ENCODE measurements around the gene GPR157.

The GPR157 gene

DNA sequence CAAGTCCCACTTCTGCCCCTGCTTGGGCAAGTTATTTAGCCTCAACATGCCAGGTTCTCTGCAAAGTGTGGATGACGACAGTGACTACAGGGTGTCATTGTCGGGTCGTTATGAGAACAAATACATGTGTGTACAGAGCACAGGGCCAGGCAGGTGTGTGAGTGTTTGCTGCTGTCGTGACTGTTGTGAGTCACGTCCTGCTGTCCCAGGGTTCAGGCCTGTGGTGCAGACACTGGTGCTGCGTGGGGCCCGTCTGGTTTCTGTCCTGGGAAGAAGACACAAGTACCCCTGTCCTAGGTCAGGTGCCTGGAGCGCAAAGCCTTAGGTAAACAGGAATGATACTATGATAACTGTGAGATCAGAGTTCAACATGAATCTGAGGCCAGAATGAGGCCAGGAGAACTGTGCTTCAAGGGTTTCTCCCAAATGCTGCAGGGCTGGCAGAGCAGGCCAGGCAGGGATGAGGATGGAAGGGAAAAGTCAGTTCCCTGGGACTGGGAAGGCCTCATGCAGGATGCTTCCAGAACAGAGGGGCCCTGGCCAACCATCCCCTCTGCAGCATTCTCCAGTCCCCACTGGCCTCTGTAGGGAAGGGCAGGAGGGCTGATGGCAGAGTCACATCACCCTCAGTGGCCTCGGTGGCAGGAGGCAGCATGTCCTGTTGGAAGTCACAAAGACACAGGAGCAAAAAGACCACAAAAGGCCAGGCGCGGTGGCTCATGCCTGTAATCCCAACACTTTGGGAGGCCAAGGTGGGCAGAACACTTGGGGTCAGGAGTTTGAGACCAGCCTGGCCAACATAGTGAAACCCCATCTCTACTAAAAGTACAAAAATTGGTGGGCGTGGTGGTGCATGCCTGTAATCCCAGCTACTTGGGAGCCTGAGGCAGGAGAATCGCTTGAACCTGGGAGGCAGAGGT, 15.7 kb downstream of the GPR157 start:
- H3K79me2 ChIP-seq = no peaks in the 10 kb centered on the region
- H3K9me3 ChIP-seq (ENCODE audit: control insufficient read depth, low read length) = no peaks in the 10 kb centered on the region
- TF ChIP-seq, protein P1, sequence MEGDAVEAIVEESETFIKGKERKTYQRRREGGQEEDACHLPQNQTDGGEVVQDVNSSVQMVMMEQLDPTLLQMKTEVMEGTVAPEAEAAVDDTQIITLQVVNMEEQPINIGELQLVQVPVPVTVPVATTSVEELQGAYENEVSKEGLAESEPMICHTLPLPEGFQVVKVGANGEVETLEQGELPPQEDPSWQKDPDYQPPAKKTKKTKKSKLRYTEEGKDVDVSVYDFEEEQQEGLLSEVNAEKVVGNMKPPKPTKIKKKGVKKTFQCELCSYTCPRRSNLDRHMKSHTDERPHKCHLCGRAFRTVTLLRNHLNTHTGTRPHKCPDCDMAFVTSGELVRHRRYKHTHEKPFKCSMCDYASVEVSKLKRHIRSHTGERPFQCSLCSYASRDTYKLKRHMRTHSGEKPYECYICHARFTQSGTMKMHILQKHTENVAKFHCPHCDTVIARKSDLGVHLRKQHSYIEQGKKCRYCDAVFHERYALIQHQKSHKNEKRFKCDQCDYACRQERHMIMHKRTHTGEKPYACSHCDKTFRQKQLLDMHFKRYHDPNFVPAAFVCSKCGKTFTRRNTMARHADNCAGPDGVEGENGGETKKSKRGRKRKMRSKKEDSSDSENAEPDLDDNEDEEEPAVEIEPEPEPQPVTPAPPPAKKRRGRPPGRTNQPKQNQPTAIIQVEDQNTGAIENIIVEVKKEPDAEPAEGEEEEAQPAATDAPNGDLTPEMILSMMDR (IDR thresholded peaks at IDR 0.05) = no peak
- no peak overlapping the region for H3K4me3 ChIP-seq (ENCODE audit: low read depth, low read length)
- no peak overlapping the region for H3K27ac ChIP-seq
- no peaks in the 10 kb centered on the region for H3K36me3 ChIP-seq (ENCODE audit: control insufficient read depth, insufficient read depth, low read length)
- H2AFZ ChIP-seq = no peak overlapping the region
- no peaks in the 10 kb centered on the region for H3K27me3 ChIP-seq (ENCODE audit: control insufficient read depth, insufficient read depth, low read length)
- peaks cover 2% of the 10 kb centered on the region for H3K4me1 ChIP-seq
- no peak overlapping the region for H3K9ac ChIP-seq
- no peak overlapping the region for H3K4me2 ChIP-seq (ENCODE audit: low read length)

- no peaks in the 10 kb centered on the region for H3K79me2 ChIP-seq
- H3K4me1 ChIP-seq = peaks cover 2% of the 10 kb centered on the region
- no peaks in the 10 kb centered on the region for H3K9me3 ChIP-seq (ENCODE audit: control insufficient read depth, low read length)
- H2AFZ ChIP-seq = no peak overlapping the region
- H3K27ac ChIP-seq = no peak overlapping the region
- TF ChIP-seq, protein P1 (IDR thresholded peaks at IDR 0.05) = no peak
- no peaks in the 10 kb centered on the region for H3K36me3 ChIP-seq (ENCODE audit: control insufficient read depth, insufficient read depth, low read length)
- no peak overlapping the region for H3K9ac ChIP-seq
- H3K4me3 ChIP-seq (ENCODE audit: low read depth, low read length) = no peak overlapping the region
- H3K4me2 ChIP-seq (ENCODE audit: low read length) = no peak overlapping the region
- no peaks in the 10 kb centered on the region for H3K27me3 ChIP-seq (ENCODE audit: control insufficient read depth, insufficient read depth, low read length)
Measured at GRCh38 chr1:9111957-9112356, 16.9 kb downstream of the GPR157 start.

- no peak overlapping the region for H3K9ac ChIP-seq
- TF ChIP-seq, protein P1 (IDR thresholded peaks at IDR 0.05) = no peak
- no peaks in the 10 kb centered on the region for H3K27me3 ChIP-seq (ENCODE audit: control insufficient read depth, insufficient read depth, low read length)
- no peaks in the 10 kb centered on the region for H3K79me2 ChIP-seq
- H3K36me3 ChIP-seq (ENCODE audit: control insufficient read depth, insufficient read depth, low read length) = no peaks in the 10 kb centered on the region
- H3K4me1 ChIP-seq = peaks cover 2% of the 10 kb centered on the region
- no peak overlapping the region for H3K27ac ChIP-seq
- no peak overlapping the region for H2AFZ ChIP-seq
- no peak overlapping the region for H3K4me3 ChIP-seq (ENCODE audit: low read depth, low read length)
- no peak overlapping the region for H3K4me2 ChIP-seq (ENCODE audit: low read length)
- no peaks in the 10 kb centered on the region for H3K9me3 ChIP-seq (ENCODE audit: control insufficient read depth, low read length)
Measured at GRCh38 chr1:9111357-9111691, 17.6 kb downstream of the GPR157 start.

DNA sequence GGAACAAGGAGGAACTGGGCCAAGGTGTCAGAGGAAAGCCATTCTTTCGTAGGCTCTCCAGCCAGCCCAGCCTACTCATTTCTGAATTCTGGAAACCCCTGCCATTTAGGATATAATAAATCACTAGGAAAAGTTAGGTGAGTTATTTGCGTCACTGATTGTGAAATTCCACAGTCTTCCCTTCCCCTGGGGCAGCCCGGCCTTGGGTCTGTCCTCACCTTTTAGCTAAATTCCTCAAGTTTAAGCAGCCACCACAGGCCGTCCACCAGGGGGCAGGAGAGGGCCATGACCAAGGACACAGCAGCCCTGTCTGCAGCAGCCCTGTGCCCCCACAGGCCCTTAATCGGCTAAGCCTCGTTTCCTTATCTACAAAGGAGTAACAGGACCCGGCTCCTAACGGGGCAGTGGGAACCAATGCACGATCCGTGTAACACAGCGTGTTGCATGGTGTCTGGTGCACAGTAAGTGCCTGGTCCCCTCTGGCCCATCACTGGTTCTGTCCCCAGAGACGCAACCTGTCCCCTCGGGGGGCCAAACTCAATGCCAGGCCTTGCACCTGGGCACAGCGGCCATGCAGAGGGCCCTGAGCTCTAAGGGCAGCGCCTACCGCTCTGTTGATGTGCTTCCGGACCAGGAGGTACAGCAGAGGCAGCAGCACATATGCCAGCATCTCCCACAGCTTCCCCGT, 18.1 kb downstream of the GPR157 start:
- H3K4me2 ChIP-seq (ENCODE audit: low read length) = no peak overlapping the region
- H3K4me3 ChIP-seq (ENCODE audit: low read depth, low read length) = no peak overlapping the region
- no peak overlapping the region for H3K27ac ChIP-seq
- H3K9ac ChIP-seq = no peak overlapping the region
- H3K79me2 ChIP-seq = no peaks in the 10 kb centered on the region
- no peak overlapping the region for H2AFZ ChIP-seq
- TF ChIP-seq, protein P1 (IDR thresholded peaks at IDR 0.05) = peak; percentile 82
- no peaks in the 10 kb centered on the region for H3K9me3 ChIP-seq (ENCODE audit: control insufficient read depth, low read length)
- H3K36me3 ChIP-seq (ENCODE audit: control insufficient read depth, insufficient read depth, low read length) = no peaks in the 10 kb centered on the region
- H3K4me1 ChIP-seq = peaks cover 2% of the 10 kb centered on the region
- no peaks in the 10 kb centered on the region for H3K27me3 ChIP-seq (ENCODE audit: control insufficient read depth, insufficient read depth, low read length)

Data from parathyroid adenoma (tissue), 2 donors.